GM21360 (cell line): ENCODE measurements around the gene NRXN3.

Source experiments
- ATAC-seq: cut with Tn5 transposase; IDR thresholded peaks from one replicate; pipeline ENCODE4 v1.9.1; 2021; ENCODE audit warnings: mild to moderate bottlenecking, moderate library complexity; ENCODE audit not compliant: unreplicated experiment

Gene NRXN3

DNA sequence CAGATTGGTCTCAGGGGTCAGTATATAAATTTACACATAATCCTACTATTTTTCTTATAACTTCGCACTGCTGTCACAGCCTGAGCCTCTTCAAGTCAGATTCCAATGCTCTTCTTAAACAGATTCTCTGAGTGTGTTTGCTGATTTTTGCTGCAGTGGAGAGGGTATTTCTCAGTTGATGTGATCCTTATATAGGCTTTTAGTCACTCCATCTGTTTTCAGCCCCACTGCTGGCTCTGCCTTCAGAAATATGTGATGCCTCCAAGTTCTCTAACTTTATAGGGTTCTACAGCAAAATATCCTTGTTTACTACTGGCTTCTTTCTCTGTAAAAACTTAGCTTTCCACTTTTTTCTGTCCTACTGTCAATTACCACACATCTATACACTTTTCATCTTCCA, 702.7 kb downstream of the NRXN3 start:
- ATAC-seq: no peak

DNA sequence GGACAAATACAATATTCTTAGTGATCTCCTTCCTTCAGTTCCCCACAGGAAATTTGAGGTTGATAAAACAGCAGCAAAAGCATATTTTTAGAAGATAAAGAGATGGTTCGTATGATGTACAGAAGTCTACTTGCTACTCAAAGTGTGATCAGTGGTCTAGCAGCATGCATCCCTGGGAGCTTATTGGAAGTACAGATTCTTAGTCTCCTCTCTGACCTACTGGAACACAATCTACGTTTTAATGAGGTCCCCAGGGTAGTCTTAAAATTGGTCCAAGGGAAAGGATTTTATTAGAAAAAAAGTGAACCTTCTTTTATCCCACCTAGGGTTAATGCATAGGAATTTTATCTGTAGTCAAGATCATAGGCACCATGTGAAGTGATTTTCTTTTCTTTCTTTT, 703.4 kb downstream of the NRXN3 start:
- no peak for ATAC-seq

DNA sequence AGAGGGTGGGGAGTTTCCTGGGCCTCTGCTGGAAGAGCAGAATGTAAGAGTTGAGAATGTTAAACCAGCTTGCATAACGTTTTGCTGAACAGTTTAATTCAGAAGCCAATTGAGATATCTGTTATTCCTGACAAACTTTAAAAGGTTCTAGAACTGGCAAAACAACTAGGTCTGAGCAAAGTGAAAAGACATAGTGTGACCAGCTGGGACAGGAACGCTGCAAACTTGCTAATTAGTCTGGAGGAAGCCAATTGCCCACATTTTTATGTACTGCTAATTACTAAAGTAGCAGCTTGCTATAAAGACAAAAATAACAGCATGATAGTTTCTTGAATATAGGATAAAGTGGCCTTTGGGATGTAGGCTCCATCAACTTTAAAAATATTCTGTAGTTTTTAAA, 704.9 kb downstream of the NRXN3 start:
- ATAC-seq: no peak

DNA sequence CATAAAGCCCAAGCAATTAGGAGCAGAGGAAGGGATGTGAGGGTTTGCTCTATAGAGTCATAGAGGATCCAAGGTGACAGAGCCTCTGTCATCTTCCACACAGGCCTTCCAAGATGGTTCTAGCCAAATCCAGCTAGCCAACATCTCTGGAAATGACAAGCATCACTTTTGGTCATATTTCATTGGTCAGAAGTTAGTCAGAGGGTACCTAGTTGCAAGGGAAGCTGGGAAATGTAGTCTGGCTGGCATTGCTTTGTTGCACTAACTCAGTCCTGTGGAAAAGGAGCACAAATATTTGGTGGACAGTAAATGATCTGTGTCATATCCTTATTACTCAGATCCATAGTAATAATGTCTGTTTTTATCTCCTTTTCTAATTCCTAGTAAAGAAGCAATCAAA, 715.7 kb downstream of the NRXN3 start:
- no peak for ATAC-seq

DNA sequence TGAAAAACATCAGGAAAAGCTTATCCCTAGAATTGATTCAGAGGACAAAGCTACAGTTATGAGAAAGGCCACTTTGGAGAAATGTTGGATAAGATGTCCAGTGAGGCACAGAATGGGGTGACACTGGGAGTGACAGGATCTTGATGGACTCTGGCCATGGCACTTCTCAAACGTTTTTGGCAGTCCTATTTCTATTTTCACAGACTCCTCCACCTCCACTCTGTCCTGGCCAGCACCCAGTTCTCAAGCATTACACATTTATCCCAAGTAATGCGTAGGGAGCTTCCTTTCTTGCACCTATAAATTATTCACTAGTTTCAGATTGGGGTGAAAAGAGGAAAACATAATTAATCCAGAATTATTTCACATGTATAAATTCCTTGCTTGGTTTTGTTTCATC, 727.3 kb downstream of the NRXN3 start:
- no peak for ATAC-seq

DNA sequence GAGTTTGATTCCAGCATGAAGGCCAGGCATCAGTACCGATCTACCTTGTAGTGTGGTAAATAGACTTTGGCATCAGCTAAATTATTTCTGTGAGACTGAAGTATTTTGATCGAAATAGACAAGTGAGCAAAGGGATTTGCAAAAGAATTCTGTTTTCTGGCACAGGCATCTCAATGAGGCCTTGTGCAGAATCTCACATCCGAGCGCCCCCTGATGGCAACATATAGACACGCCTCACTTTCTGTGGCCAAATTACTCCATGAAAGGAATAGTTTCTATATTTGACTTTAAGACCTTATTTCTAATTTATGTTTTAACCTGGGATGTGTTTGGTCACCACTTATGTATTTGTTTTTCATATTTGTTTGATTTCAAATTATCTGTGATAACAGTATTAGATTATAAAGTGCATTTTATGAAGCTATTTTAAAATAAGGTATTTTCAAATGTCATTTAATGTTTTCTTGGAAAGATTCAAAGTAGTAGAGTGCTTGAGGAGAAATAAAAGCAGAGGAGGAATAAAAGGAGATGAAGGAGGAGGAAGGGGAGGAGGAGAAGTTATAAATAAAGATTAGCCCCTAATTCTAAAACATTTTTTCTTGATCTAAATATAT, 731.9 kb downstream of the NRXN3 start:
- no peak for ATAC-seq

DNA sequence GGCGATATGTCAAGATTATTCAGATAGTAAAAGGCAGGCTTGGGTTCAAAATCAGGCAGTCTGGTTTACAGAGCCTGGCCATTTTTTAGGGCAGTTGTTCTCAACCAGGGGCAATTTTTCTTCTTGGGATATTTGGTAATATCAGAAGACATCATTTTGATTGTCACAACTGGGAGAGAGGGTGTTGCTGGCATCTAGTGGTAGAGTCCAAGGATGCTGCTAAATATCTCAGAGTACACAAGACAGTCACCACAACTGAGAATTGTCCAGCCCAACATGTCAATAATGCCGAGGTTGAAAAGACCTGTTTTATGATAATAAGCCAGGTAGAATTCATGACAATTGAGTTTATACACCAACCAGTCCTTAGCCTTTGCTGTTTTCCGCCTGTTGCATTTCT, 733.9 kb downstream of the NRXN3 start:
- ATAC-seq: no peak

DNA sequence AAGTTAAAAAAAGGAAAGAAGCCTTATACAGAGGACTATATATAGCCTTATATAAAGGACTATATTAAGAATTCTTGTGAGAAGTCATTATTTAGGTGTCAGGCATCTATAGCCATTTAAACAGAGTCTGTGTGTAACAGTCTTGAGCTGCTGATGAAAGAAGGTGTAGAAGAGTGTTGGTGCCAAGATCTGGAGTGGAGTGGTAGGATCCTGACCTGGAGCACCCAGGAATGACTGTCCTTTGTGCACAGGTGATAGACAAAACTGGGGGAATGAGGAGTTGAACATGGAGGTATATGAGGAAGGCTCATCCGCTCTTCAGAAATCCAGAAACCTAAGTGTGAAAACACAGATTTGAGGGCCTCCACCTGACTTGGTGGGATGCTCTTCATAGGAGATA, 747.3 kb downstream of the NRXN3 start:
- no peak for ATAC-seq

DNA sequence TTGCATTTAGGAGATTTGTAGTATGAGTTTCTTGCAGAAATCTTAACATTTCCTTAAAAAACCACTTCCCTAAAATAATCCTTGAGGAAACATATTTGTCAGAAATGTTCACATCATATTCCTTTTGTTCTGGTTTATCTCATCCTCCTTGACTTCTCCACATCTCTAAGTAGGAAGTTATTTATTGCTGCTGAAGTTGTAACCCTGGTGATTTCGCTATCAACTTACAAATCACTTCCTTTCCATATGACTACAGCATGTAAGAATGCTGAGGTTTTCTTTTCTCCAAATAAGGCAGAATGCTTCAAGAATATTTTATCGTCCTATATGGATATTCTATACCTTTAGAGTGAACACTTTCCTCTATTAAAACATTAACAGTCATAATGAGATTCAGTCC, 751.7 kb downstream of the NRXN3 start:
- ATAC-seq: no peak

DNA sequence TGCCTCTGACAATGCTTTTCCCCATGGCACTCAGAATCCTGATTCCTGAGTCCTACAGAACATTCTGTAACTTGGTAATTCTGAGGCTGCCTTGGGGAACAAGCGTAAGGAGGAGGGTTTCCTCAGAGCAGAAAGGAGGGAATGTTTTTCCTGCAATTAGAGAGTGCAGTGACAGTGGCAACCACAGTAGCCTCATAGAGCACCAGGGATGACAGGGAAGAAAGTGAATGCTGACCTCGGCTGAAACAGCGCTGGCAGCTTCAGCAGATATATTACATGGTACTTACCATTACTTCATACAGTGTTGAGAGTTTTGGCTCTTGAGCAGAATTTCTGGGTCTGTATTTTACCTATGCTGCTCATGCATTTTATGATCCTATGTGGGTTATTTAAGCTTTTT, 757.1 kb downstream of the NRXN3 start:
- ATAC-seq: no peak

DNA sequence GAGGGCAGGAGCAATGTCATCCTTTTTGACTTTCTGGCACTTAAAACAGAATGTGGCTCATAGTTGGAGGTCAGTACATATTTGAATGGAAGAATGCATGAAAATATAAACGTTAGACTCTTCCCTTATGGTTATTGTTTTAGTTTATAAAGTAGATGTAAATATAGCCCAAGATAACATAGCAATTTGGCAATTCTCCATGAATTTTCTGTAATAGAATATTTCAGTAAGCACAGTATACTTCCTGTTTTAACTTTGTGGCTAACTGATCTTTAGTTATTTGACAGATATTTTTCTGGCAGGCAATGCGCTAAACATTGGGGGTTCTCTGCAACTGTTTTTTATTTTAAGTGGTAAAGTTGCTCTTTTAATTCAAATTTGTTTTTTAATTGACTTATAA, 763.0 kb downstream of the NRXN3 start:
- no peak for ATAC-seq

DNA sequence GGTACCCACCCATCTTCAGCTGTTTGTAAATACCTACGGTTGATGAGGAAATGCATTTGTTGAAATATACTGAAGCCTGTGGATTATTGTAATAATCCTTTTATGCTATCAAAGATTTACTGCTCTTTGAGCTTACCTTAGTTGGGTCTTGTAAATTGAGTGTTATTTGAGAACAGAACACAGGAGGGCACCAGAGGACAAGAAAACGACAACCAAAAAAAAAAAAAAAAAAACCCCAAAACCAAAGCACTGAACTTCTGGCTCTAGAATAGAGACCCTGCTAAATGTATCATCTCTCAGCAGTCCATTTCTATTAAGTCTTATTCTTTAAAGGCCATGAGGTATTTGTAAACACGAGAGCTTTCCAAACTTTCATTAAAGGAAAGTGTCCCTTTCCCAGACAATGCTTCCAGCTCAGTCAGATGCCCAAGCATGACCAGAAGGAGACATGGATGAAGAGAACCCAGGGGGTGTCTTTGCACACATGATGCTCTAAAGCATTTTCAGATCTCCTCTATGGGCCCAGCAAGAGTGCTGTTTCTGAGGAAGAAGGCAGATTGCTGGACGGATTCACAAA, 763.9 kb downstream of the NRXN3 start:
- ATAC-seq: no peak

DNA sequence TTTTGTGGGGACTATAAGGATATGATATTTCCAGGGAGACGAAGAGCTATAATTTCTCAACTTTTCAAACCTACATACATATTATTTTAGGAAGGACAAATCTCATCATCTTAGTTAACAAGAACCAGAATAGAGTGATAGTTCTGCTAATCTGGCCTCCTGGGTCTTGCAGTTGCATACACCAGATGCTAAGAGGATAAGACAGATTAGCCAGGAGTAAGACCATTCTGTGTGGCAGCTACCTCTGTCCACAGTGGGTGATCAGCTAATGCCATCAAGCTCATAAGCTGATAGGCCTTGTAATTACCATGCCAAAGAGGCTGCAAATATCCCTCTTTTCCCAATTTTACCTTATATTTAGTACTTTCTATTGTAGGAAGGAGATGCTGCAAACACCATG, 776.8 kb downstream of the NRXN3 start:
- no peak for ATAC-seq

DNA sequence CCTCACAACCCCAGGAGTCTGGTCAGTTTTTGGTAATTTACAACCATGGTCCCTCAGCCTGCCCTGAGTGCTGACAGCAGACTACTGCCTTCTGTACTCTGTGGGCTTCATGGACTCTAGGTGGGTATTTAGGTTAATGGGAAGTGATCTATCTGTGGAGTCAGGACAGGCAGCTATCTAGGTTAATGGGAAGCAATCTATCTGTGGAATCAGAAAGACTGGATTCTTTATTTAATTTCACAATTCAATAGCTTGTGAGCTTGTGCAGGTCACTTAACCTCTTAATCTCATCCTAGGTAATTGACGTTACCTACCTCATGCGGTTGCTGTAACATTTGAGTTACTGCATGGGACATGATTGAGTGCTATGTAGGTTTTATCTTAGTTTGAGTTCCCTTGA, 777.5 kb downstream of the NRXN3 start:
- ATAC-seq: no peak

DNA sequence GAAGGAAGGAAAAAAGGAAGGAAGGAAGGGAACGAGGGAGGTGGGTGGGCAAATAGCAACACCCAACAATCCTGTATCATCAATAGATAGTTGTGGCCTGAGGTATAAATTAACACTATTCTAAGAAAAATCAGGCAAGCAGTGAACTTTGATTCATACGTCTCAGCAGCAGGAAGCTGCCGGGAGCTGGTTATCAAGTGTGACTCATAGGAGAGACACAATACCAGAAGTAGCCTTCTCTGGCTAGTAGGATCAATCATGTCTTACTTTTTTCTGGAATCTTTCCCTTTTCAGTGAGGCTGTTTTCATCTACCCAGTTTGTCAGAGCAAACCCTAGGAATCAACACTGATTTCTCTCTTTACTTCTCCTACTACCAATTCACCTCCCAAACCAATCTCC, 780.5 kb downstream of the NRXN3 start:
- no peak for ATAC-seq

DNA sequence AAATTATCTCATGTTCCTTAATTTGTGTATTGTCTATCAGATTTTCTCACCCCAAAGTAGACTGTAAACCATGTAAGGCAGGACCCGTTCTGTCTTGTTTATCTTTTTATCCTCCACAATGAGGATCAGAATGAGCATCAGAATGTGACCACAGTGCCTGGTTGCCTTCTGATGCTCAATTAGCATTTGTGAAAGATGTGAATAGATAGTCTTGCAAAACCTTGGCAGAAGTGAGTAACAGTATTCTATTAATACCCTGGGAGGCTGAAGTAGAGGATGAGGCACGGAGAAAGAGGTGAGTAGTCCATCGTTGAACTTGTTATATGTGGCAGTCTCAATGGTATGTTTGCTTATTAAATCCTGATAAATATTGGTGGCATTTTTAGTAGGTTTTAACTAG, 781.4 kb downstream of the NRXN3 start:
- no peak for ATAC-seq

DNA sequence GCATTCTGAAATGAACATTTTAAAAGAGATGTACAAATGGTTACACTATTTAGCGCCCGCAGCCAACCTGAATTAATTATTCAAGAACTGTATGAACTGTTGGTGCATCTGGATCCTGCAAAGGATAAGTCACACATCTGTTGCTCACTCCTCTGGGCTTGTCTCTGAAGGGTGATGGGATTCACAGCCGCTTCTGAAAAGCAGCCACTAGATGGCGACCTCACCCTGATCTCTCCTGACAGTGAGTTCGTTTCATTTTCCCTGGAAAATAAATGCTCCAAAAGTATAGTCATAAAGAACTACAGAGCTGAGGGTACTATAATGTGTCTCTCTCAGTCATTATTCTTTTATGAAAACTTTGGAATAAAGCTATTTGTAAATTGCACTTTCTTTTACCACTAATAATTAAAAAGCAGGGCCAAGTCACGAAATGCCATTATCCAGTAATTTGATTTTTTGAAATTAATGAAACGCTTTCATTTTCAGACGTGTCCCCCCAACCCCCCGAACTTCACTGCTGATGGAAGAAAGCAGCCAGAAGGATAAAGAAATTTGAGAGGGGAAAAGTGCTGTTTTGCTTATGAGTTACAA, 789.6 kb downstream of the NRXN3 start:
- ATAC-seq: peak; percentile 92

DNA sequence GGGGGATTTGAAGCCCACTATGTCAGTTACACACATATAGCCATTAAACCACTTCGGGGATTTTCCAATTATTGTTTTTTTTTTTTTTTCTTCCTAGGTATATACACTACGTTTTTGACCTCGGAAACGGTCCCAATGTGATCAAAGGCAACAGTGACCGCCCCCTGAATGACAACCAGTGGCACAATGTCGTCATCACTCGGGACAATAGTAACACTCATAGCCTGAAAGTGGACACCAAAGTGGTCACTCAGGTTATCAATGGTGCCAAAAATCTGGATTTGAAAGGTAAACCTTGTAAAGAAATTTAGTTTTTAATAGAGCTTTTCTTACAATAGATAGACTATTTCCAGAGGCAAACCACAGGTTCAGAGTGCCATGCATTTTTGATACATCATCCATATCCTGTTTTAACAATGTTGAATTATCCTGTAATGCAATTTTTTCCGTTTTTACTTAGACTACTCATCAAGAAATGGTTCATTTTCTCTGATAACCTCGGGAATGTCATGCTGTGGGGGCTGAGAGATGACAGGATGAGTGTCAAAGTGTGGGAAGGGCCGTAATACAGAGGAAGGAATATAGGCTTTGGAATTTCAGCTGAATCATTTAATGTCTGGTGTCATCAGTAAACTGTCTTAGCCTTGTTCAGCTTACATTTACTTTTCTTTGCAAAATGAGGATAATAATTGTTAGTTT, 797.1 kb downstream of the NRXN3 start:
- no peak for ATAC-seq

DNA sequence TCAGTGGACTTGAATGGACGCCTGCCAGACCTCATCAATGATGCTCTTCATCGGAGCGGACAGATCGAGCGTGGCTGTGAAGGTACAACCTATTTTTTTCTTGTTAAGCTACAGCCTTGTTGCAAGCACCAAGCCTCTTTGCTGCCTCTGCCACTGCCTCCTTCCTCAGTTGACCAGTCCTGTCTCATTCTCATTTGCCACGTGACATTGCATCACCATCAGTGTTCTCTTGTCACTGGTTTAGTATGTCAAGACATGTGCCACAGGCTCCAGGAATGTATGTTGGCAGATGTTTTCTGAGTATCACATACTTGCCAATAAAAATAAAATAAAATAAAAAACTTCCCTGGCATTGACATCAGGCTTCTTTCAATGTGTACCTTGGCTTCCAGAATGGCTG, 798.1 kb downstream of the NRXN3 start:
- no peak for ATAC-seq

DNA sequence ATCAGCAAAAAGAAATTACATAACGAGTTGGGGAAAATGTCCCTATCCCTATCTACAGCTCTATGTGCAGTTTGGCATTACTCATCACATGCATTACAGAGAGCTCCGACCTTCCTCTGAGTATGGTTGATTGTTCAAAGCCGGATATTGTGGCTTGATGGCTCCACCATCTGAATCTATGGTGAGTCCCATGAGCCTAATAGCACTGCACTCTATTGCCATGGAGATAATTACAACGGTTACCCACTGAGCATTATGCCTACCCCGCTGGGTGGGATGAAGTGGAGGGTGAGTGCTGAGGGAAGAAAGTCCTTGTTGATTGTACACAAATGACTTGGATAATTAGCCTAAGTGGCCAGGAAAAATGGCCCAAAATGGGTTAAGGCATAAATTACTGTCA, 800.5 kb downstream of the NRXN3 start:
- no peak for ATAC-seq

DNA sequence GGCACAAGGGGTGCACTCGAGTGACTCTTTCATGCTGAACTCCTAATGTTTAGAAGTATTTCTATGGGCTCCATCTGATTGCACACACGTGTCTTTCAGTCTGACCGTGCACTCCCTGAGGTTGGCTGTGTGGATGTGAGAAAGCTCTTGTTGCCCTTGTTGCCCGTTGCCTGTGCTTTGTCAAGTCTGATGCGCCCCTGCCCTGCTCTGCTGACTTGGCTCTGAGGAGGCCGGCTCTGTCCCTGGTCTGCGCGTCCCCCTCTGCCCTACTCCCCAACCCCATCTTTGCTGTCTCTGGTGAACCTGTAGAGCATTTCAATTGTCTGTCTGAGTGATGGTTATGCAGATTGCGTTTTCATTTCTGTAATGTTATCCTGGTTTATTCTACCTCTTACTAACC, 802.3 kb downstream of the NRXN3 start:
- ATAC-seq: no peak

DNA sequence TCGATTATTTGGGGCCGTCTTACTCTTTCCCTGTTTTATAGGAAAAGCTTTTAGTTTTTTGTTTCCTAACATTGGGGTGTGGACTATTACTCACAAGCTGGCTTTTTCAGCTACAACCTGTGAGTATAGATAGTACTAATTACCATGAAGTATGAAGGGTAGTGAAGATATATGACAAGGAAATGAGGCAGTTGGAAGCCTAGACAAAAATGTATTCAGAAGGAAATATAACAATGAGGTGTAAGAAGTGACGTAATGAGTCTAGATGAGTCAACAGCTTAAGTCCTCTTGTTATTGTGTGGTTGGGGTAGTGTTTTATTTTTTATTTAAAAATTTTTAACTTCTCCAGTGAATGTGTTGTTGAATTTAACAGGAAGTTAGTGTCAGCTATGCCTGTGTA, 804.5 kb downstream of the NRXN3 start:
- no peak for ATAC-seq
